Lung microvascular endothelial cell (primary cell): ENCODE results near the gene HSPE1. TPM values are rescaled to one million over a fixed set of nuclear protein-coding genes. Genes with fewer than 3 reads are reported as not detected.
"Not testable (repeated sequence)": the region's sequence is repeated elsewhere in the genome, so short reads cannot be mapped to it uniquely, and the experiment has no call there.

Experiments
- DNase-seq, 2 donors: peaks; one replicate each; pipeline versions ENCODE4 v3.0.0 to v3.0.0-alpha.2; 2010; ENCODE audit warnings: low read depth in 2 of 2
- total RNA-seq: library from RNA; depleted of rRNA; stranded (reverse); fragments of >200 nt; gene quantifications from 2 replicates; pipeline ENCODE4 v1.2.1, GENCODE V29; 2014

HSPE1 gene
- 52.3 and 57.1 TPM in 2 replicates for total RNA-seq

- DNase-seq, result peak; percentile 99 to 100
Measured at GRCh38 chr2:197499594-197500502, at the start of gene HSPE1, which contains the start of gene HSPD1. HSPE1 (plus strand) TSS chr2:197500379; CDS start chr2:197500437, 58 bp downstream. HSPD1 (minus strand) TSS chr2:197499840; CDS start chr2:197498848, 992 bp downstream.

GRCh38 chr2:197450465-197450864 lies 49.7 kb upstream of the HSPE1 start:
- no peak for DNase-seq

GRCh38 chr2:197450935-197451358 lies 49.2 kb upstream of the HSPE1 start:
- not testable (repeated sequence) for DNase-seq

GRCh38 chr2:197452754-197453122 lies 47.4 kb upstream of the HSPE1 start:
- DNase-seq, result no peak

GRCh38 chr2:197453123-197453913 lies 46.9 kb upstream of the HSPE1 start, which contains the start of gene COQ10B:
COQ10B (plus strand) TSS chr2:197453552; CDS start chr2:197453561, 9 bp downstream.
- peak; percentile 100 for DNase-seq

GRCh38 chr2:197453914-197454398 lies 46.2 kb upstream of the HSPE1 start:
- DNase-seq, result peak in 1 of 2 donors; percentile 94

GRCh38 chr2:197454923-197455322 lies 45.3 kb upstream of the HSPE1 start:
- no peak for DNase-seq

GRCh38 chr2:197455428-197455827 lies 44.8 kb upstream of the HSPE1 start:
- DNase-seq, result no peak

- no peak for DNase-seq
Measured at GRCh38 chr2:197460649-197461048, 39.5 kb upstream of the HSPE1 start.

- DNase-seq, result peak in 1 of 2 donors; percentile 54
Measured at GRCh38 chr2:197461057-197461456, 39.1 kb upstream of the HSPE1 start.

- peak in 1 of 2 donors; percentile 50 for DNase-seq
Measured at GRCh38 chr2:197464175-197464574, 36.0 kb upstream of the HSPE1 start.

GRCh38 chr2:197472166-197472565 lies 28.0 kb upstream of the HSPE1 start:
- DNase-seq, result no peak

- DNase-seq, result no peak
Measured at GRCh38 chr2:197477797-197478196, 22.4 kb upstream of the HSPE1 start.

GRCh38 chr2:197480165-197481036 lies 19.8 kb upstream of the HSPE1 start:
- DNase-seq, result no peak

- not testable (repeated sequence) for DNase-seq
Measured at GRCh38 chr2:197484248-197484647, 15.9 kb upstream of the HSPE1 start.

GRCh38 chr2:197486175-197486574 lies 14.0 kb upstream of the HSPE1 start:
- no peak for DNase-seq

- no peak for DNase-seq
Measured at GRCh38 chr2:197487385-197487784, 12.8 kb upstream of the HSPE1 start.

- DNase-seq, result no peak
Measured at GRCh38 chr2:197495433-197496134, 4.6 kb upstream of the HSPE1 start.

GRCh38 chr2:197496695-197497094 lies 3.5 kb upstream of the HSPE1 start:
- DNase-seq, result no peak

- no peak for DNase-seq
Measured at GRCh38 chr2:197497326-197497725, 2.9 kb upstream of the HSPE1 start.
